ENCODE results near the gene PRKCA.
A peak's percentile ranks its signal among the peaks of the same experiment; 100 is the strongest.

Gene PRKCA

GRCh38 chr17:66423056-66423955 lies 120.9 kb downstream of the PRKCA start:
- H2BK12ac ChIP-seq (ENCODE audit: low read length) = no peak overlapping the region
- DNase-seq = no peak
- H3K23ac ChIP-seq (ENCODE audit: low read length) = no peak overlapping the region
- H3K79me2 ChIP-seq (ENCODE audit: control insufficient read depth, insufficient read depth, low read length, poor library complexity) = no peaks in the 10 kb centered on the region
- H3K4me3 ChIP-seq (ENCODE audit: low read depth, low read length) = no peak overlapping the region
- H3K27ac ChIP-seq (ENCODE audit: low read depth, low read length) = no peak overlapping the region
- H2BK120ac ChIP-seq (ENCODE audit: insufficient read depth, low read length, poor library complexity) = no peak overlapping the region
- no peak overlapping the region for H3K18ac ChIP-seq (ENCODE audit: low read length)
- no peak overlapping the region for H3K4me2 ChIP-seq (ENCODE audit: low read length)
- no peaks in the 10 kb centered on the region for H3K9me3 ChIP-seq (ENCODE audit: insufficient read depth, low read depth, low read length)
- H3K27me3 ChIP-seq (ENCODE audit: insufficient read depth, low read length) = no peaks in the 10 kb centered on the region
- no peak overlapping the region for H3K4ac ChIP-seq (ENCODE audit: low read depth, low read length)
- H3K9ac ChIP-seq (ENCODE audit: low read length) = no peak overlapping the region
- no peak overlapping the region for H4K12ac ChIP-seq (ENCODE audit: low read depth, low read length)
- WGBS (ENCODE audit: extremely low coverage, insufficient coverage, insufficient read length) = no CpG with 5 or more reads among the region's 10 CpGs
- H2AK5ac ChIP-seq (ENCODE audit: low read length) = no peak overlapping the region
- no peaks in the 10 kb centered on the region for H3K36me3 ChIP-seq (ENCODE audit: control insufficient read depth in 1 of 2, insufficient read depth in 2 of 2, low read length in 2 of 2)
- peaks cover 0 to 4% of the 10 kb centered on the region in 2 experiments for H3K4me1 ChIP-seq (ENCODE audit: control insufficient read depth in 1 of 2, insufficient read depth in 2 of 2, low read length in 2 of 2)
- no peak overlapping the region for H3K14ac ChIP-seq (ENCODE audit: low read length)
- H4K91ac ChIP-seq (ENCODE audit: low read depth, low read length) = no peak overlapping the region
- no peaks in the 10 kb centered on the region for H3K79me1 ChIP-seq (ENCODE audit: low read length)
- H4K8ac ChIP-seq (ENCODE audit: low read depth, low read length) = no peak overlapping the region
- H2BK5ac ChIP-seq (ENCODE audit: low read depth, low read length, poor library complexity) = no peak overlapping the region
- H2AFZ ChIP-seq (ENCODE audit: insufficient read depth, low read length, poor library complexity) = no peak overlapping the region

DNA sequence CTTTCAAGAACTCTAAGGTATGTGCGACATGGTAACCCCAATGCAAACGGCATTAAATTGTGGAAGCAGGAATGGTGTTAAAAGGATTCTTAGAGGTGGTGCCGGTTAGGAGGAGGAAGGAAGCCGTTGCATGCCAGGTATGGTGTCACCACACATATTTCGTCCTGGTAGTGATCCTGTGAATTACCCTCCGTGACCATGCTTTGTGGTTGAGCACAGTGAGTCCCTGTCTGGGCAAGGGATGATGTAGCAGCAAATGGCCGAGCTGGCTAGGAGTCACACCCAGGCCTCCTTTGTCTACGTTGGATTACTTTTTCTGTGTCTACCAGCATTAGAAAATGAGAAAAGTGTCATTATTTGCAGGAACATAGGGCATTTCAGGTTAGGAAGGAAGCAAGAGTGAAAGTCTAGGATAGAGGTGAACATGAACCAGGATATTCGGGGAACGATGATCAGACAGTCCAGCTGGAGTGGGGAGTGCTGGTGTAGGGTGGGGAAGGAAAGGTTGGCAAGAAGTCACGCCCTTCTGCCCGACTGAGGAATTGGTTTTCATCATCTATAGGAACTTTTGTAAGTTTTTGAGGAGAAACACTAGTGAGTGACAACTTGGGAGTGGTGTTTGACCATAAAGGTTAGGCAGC lies 123.5 kb downstream of the PRKCA start:
- Histone ChIP-seq H3K27ac (ENCODE audit: low read depth, low read length) (no peak overlapping the region), H3K4me2 (ENCODE audit: low read length) (no peak overlapping the region), H4K91ac (ENCODE audit: low read depth, low read length) (no peak overlapping the region), H3K9ac (ENCODE audit: low read length) (no peak overlapping the region), H3K4me3 (ENCODE audit: low read depth, low read length) (no peak overlapping the region), H3K9me3 (ENCODE audit: insufficient read depth, low read depth, low read length) (no peaks in the 10 kb centered on the region), H3K4me1 (ENCODE audit: control insufficient read depth in 1 of 2, insufficient read depth in 2 of 2, low read length in 2 of 2) (peaks cover 0 to 1% of the 10 kb centered on the region in 2 experiments), H3K27me3 (ENCODE audit: insufficient read depth, low read length) (no peaks in the 10 kb centered on the region), H3K23ac (ENCODE audit: low read length) (no peak overlapping the region), H2BK120ac (ENCODE audit: insufficient read depth, low read length, poor library complexity) (no peak overlapping the region), H2AFZ (ENCODE audit: insufficient read depth, low read length, poor library complexity) (no peak overlapping the region), H2AK5ac (ENCODE audit: low read length) (peak overlapping the region; percentile 24), H3K4ac (ENCODE audit: low read depth, low read length) (no peak overlapping the region), H3K79me2 (ENCODE audit: control insufficient read depth, insufficient read depth, low read length, poor library complexity) (no peaks in the 10 kb centered on the region), H3K14ac (ENCODE audit: low read length) (no peak overlapping the region), H4K8ac (ENCODE audit: low read depth, low read length) (no peak overlapping the region), H2BK12ac (ENCODE audit: low read length) (no peak overlapping the region), H4K12ac (ENCODE audit: low read depth, low read length) (no peak overlapping the region), H2BK5ac (ENCODE audit: low read depth, low read length, poor library complexity) (no peak overlapping the region), H3K79me1 (ENCODE audit: low read length) (no peaks in the 10 kb centered on the region), H3K36me3 (ENCODE audit: control insufficient read depth in 1 of 2, insufficient read depth in 2 of 2, low read length in 2 of 2) (no peaks in the 10 kb centered on the region), H3K18ac (ENCODE audit: low read length) (no peak overlapping the region)
- WGBS (ENCODE audit: extremely low coverage, insufficient coverage, insufficient read length) = no CpG with 5 or more reads among the region's 12 CpGs
- no peak for DNase-seq

DNA sequence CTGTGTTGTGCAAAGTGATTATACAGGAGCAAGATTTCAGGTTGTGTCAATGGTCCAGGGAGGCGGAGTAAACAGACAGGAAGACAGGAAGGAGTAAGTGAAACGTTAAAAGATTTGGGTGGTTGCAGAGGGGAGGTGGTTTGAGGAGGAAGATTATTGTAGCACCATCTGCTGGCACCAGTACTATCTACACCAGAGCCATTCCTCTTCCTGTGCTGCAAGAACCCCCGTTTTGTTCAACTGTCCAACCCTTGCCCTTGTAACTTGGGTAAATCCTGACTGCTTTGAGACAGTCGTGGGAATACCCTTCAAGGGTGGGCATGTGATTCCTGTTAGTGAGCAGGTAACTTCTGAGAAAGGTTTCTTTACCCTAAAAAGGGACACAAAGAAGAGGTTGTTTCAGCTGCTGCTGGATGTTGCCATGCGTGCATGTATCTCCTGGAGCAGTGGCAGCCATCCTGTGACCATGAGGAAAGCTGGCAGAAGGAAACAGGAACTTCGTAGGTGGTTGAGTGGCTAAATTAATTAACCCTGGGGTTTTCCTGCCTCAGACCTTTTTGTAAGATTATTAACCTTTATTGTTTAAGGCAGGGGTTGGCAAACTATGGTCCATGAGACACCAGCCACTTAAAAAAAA lies 124.1 kb downstream of the PRKCA start:
- no peak overlapping the region for H2BK5ac ChIP-seq (ENCODE audit: low read depth, low read length, poor library complexity)
- H2AFZ ChIP-seq (ENCODE audit: insufficient read depth, low read length, poor library complexity) = no peak overlapping the region
- WGBS (ENCODE audit: extremely low coverage, insufficient coverage, insufficient read length) = no CpG with 5 or more reads among the region's 6 CpGs
- H2BK120ac ChIP-seq (ENCODE audit: insufficient read depth, low read length, poor library complexity) = no peak overlapping the region
- no peaks in the 10 kb centered on the region for H3K27me3 ChIP-seq (ENCODE audit: insufficient read depth, low read length)
- no peak overlapping the region for H3K4me3 ChIP-seq (ENCODE audit: low read depth, low read length)
- H3K4me2 ChIP-seq (ENCODE audit: low read length) = no peak overlapping the region
- no peaks in the 10 kb centered on the region for H3K9me3 ChIP-seq (ENCODE audit: insufficient read depth, low read depth, low read length)
- no peak overlapping the region for H2AK5ac ChIP-seq (ENCODE audit: low read length)
- H2BK12ac ChIP-seq (ENCODE audit: low read length) = no peak overlapping the region
- no peak overlapping the region for H4K12ac ChIP-seq (ENCODE audit: low read depth, low read length)
- H3K36me3 ChIP-seq (ENCODE audit: control insufficient read depth in 1 of 2, insufficient read depth in 2 of 2, low read length in 2 of 2) = no peaks in the 10 kb centered on the region
- peak in 1 of 2 donors; percentile 20 for DNase-seq
- no peak overlapping the region for H3K4ac ChIP-seq (ENCODE audit: low read depth, low read length)
- no peaks in the 10 kb centered on the region for H3K79me1 ChIP-seq (ENCODE audit: low read length)
- H3K14ac ChIP-seq (ENCODE audit: low read length) = no peak overlapping the region
- no peak overlapping the region for H3K9ac ChIP-seq (ENCODE audit: low read length)
- no peak overlapping the region for H3K27ac ChIP-seq (ENCODE audit: low read depth, low read length)
- H3K23ac ChIP-seq (ENCODE audit: low read length) = no peak overlapping the region
- H3K79me2 ChIP-seq (ENCODE audit: control insufficient read depth, insufficient read depth, low read length, poor library complexity) = no peaks in the 10 kb centered on the region
- no peak overlapping the region for H3K18ac ChIP-seq (ENCODE audit: low read length)
- no peak overlapping the region for H4K91ac ChIP-seq (ENCODE audit: low read depth, low read length)
- H4K8ac ChIP-seq (ENCODE audit: low read depth, low read length) = no peak overlapping the region
- H3K4me1 ChIP-seq (ENCODE audit: control insufficient read depth in 1 of 2, insufficient read depth in 2 of 2, low read length in 2 of 2) = no peaks in the 10 kb centered on the region

DNA sequence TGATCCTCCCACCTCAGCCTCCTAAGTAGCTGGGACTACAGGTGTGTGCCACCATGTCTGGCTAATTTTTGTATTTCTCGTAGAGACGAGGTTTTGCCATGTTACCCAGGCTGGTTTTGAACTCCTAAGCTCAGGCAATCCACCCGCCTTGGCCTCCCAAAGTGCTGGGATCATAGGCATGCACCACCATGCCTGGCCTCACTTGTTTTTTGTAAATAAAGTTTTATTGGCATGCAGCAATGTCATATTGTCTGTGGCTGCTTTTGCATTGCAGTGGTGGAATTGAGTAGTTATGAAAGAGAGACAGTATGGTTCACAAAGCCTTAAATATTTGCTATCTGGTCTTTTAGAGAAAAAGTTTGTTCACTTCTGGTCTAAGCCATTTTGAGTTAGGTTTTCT lies 124.7 kb downstream of the PRKCA start:
- Histone ChIP-seq H3K79me1 (ENCODE audit: low read length) (no peaks in the 10 kb centered on the region), H3K9ac (ENCODE audit: low read length) (no peak overlapping the region), H2AK5ac (ENCODE audit: low read length) (no peak overlapping the region), H2BK5ac (ENCODE audit: low read depth, low read length, poor library complexity) (no peak overlapping the region), H3K4me2 (ENCODE audit: low read length) (no peak overlapping the region), H4K91ac (ENCODE audit: low read depth, low read length) (no peak overlapping the region), H4K8ac (ENCODE audit: low read depth, low read length) (no peak overlapping the region), H3K4ac (ENCODE audit: low read depth, low read length) (no peak overlapping the region), H3K27me3 (ENCODE audit: insufficient read depth, low read length) (no peaks in the 10 kb centered on the region), H3K18ac (ENCODE audit: low read length) (no peak overlapping the region), H2AFZ (ENCODE audit: insufficient read depth, low read length, poor library complexity) (no peak overlapping the region), H4K12ac (ENCODE audit: low read depth, low read length) (no peak overlapping the region), H3K9me3 (ENCODE audit: insufficient read depth, low read depth, low read length) (no peaks in the 10 kb centered on the region), H3K27ac (ENCODE audit: low read depth, low read length) (no peak overlapping the region), H2BK120ac (ENCODE audit: insufficient read depth, low read length, poor library complexity) (no peak overlapping the region), H2BK12ac (ENCODE audit: low read length) (no peak overlapping the region), H3K79me2 (ENCODE audit: control insufficient read depth, insufficient read depth, low read length, poor library complexity) (no peaks in the 10 kb centered on the region), H3K4me1 (ENCODE audit: control insufficient read depth in 1 of 2, insufficient read depth in 2 of 2, low read length in 2 of 2) (no peaks in the 10 kb centered on the region), H3K4me3 (ENCODE audit: low read depth, low read length) (no peak overlapping the region), H3K23ac (ENCODE audit: low read length) (no peak overlapping the region), H3K36me3 (ENCODE audit: control insufficient read depth in 1 of 2, insufficient read depth in 2 of 2, low read length in 2 of 2) (no peaks in the 10 kb centered on the region), H3K14ac (ENCODE audit: low read length) (no peak overlapping the region)
- no CpG with 5 or more reads among the region's 3 CpGs for WGBS (ENCODE audit: extremely low coverage, insufficient coverage, insufficient read length)
- no peak for DNase-seq

Measured in trophoblast cell (in vitro differentiated cells and primary cell).